ENCODE measurements around the gene PRPF4.
"Not testable (repeated sequence)": the region's sequence is repeated elsewhere in the genome, so short reads cannot be mapped to it uniquely, and the experiment has no call there.

Gene PRPF4

GRCh38 chr9:113269355-113269754 lies 6.1 kb upstream of the PRPF4 start:
- no peak for DNase-seq

- DNase-seq = no peak
Measured at GRCh38 chr9:113269871-113270270, 5.6 kb upstream of the PRPF4 start.

- peak in 1 of 2 donors; percentile 36 for DNase-seq
Measured at GRCh38 chr9:113274474-113275156, 843 bp upstream of the PRPF4 start.

- no peak for DNase-seq
Measured at GRCh38 chr9:113278840-113279239, 3.4 kb downstream of the PRPF4 start.

- no peak for DNase-seq
Measured at GRCh38 chr9:113281356-113281755, 5.9 kb downstream of the PRPF4 start.

- DNase-seq = no peak
Measured at GRCh38 chr9:113289091-113289490, 13.6 kb downstream of the PRPF4 start.

- no peak for DNase-seq
Measured at GRCh38 chr9:113290052-113290607, 14.7 kb downstream of the PRPF4 start.

GRCh38 chr9:113293285-113293878 lies 17.9 kb downstream of the PRPF4 start:
- DNase-seq = no peak

GRCh38 chr9:113296247-113296646 lies 20.8 kb downstream of the PRPF4 start:
- DNase-seq = not testable (repeated sequence)

- DNase-seq = no peak
Measured at GRCh38 chr9:113296796-113297558, 21.5 kb downstream of the PRPF4 start.

- DNase-seq = no peak
Measured at GRCh38 chr9:113298311-113298710, 22.9 kb downstream of the PRPF4 start.

GRCh38 chr9:113298924-113299770 lies 23.7 kb downstream of the PRPF4 start:
- no peak for DNase-seq

- DNase-seq = no peak
Measured at GRCh38 chr9:113299800-113300292, 24.4 kb downstream of the PRPF4 start.

- DNase-seq = no peak
Measured at GRCh38 chr9:113301548-113301947, 26.1 kb downstream of the PRPF4 start.

- DNase-seq = no peak
Measured at GRCh38 chr9:113302792-113303418, 27.4 kb downstream of the PRPF4 start, which contains the start of gene RNF183. RNF183 (minus strand) TSS chr9:113303376; CDS start chr9:113298184, 5,192 bp downstream.

- no peak for DNase-seq
Measured at GRCh38 chr9:113306566-113306965, 31.1 kb downstream of the PRPF4 start.

- DNase-seq = no peak
Measured at GRCh38 chr9:113307396-113307975, 32.0 kb downstream of the PRPF4 start.

GRCh38 chr9:113309204-113309813 lies 33.9 kb downstream of the PRPF4 start:
- peak in 1 of 2 donors; percentile 7 for DNase-seq

- no peak for DNase-seq
Measured at GRCh38 chr9:113310538-113310937, 35.1 kb downstream of the PRPF4 start.

GRCh38 chr9:113311961-113312360 lies 36.5 kb downstream of the PRPF4 start:
- no peak for DNase-seq

GRCh38 chr9:113313261-113313660 lies 37.8 kb downstream of the PRPF4 start:
- no peak for DNase-seq

Data from stimulated activated CD4-positive, alpha-beta T cell treated with anti-CD3 and anti-CD28 coated beads, Interleukin-2, amount 100 ng/mL, for 24 hours (primary cell).